Mammary epithelial cell (primary cell): ENCODE measurements around the gene CRTC3.

ENCODE experiments used
- EZH2 ChIP-seq: IDR thresholded peaks from 2 replicates; pipeline ENCODE4 v1.6.1; 2012; ENCODE audit warnings: low read length, inconsistent platforms, borderline replicate concordance
- TF ChIP-seq, protein P1 (sequence below), 2 donors: IDR thresholded peaks in 1 of 2; conservative IDR thresholded peaks in 1 of 2; 2 replicates each; pipeline ENCODE4 v1.5.1; 2011 to 2012; ENCODE audit warnings: inconsistent platforms in 2 of 2, low read length in 2 of 2, mild to moderate bottlenecking in 2 of 2, control low read depth in 1 of 2, low read depth in 1 of 2; ENCODE audit not compliant: insufficient read depth in 1 of 2; ENCODE audit errors: extremely low read depth in 1 of 2

GRCh38 chr15:90598679-90599078, 69.0 kb downstream of the CRTC3 start:
- TF ChIP-seq, protein P1, sequence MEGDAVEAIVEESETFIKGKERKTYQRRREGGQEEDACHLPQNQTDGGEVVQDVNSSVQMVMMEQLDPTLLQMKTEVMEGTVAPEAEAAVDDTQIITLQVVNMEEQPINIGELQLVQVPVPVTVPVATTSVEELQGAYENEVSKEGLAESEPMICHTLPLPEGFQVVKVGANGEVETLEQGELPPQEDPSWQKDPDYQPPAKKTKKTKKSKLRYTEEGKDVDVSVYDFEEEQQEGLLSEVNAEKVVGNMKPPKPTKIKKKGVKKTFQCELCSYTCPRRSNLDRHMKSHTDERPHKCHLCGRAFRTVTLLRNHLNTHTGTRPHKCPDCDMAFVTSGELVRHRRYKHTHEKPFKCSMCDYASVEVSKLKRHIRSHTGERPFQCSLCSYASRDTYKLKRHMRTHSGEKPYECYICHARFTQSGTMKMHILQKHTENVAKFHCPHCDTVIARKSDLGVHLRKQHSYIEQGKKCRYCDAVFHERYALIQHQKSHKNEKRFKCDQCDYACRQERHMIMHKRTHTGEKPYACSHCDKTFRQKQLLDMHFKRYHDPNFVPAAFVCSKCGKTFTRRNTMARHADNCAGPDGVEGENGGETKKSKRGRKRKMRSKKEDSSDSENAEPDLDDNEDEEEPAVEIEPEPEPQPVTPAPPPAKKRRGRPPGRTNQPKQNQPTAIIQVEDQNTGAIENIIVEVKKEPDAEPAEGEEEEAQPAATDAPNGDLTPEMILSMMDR (conservative IDR thresholded peaks at IDR 0.05 in 1 of 2, IDR thresholded peaks at IDR 0.05 in 1 of 2; ENCODE audit: extremely low read depth in 1 of 2, insufficient read depth in 1 of 2, low read depth in 1 of 2, low read length in 2 of 2): no peak
- TF ChIP-seq EZH2: no peak
